BJ (cell line): ENCODE results near the gene DDX3X. TPM values are rescaled to one million over a fixed set of nuclear protein-coding genes. Genes with fewer than 3 reads are reported as not detected.
A peak's percentile ranks its signal among the peaks of the same experiment; 100 is the strongest.

Experiments used
- CTCF ChIA-PET: fragments of 350-600 bp; formaldehyde crosslinking; extraction: SDS; loops from one replicate; lab custom pipeline; 2021; ENCODE audit warnings: antibody characterized with exemption, inconsistent platforms; lab: Yijun Ruan, JAX
- POLR2A ChIA-PET: fragments of 300-600 bp; sonication (Branson Sonifier 250); formaldehyde crosslinking; extraction: SDS; loops from one replicate; lab custom pipeline; 2021; ENCODE audit warnings: antibody characterized with exemption; lab: Charles Lee
- DNase-seq: peaks from one replicate; pipeline ENCODE4 v3.0.0-alpha.2; 2011; ENCODE audit warnings: low read depth
- H3K27me3 ChIP-seq: 2 replicates; pipeline ENCODE4 v1.6.0; 2011; ENCODE audit warnings: low read length; ENCODE audit not compliant: control insufficient read depth, insufficient read depth
- H3K36me3 ChIP-seq: 2 replicates; pipeline ENCODE4 v1.5.1; 2011; ENCODE audit warnings: low read length; ENCODE audit not compliant: control insufficient read depth, insufficient read depth
- H3K4me3 ChIP-seq: 2 replicates; pipeline ENCODE4 v1.5.1; 2011; ENCODE audit warnings: low read depth, mild to moderate bottlenecking, control low read depth, low read length
- polyA plus RNA-seq: library from polyadenylated mRNA; depleted of rRNA; stranded (reverse); fragments of >200 nt; gene quantifications from 2 replicates; pipeline ENCODE4 v1.2.3, GENCODE V29; 2011
- TF ChIP-seq, protein P1 (sequence below): IDR thresholded peaks from 2 replicates; pipeline ENCODE4 v1.5.1; 2011; ENCODE audit warnings: low read depth, mild to moderate bottlenecking, control low read depth, inconsistent platforms, low read length, moderate library complexity; ENCODE audit not compliant: insufficient read depth

Gene DDX3X
- polyA plus RNA-seq, 1 experiment, result 76.2 TPM

DNA sequence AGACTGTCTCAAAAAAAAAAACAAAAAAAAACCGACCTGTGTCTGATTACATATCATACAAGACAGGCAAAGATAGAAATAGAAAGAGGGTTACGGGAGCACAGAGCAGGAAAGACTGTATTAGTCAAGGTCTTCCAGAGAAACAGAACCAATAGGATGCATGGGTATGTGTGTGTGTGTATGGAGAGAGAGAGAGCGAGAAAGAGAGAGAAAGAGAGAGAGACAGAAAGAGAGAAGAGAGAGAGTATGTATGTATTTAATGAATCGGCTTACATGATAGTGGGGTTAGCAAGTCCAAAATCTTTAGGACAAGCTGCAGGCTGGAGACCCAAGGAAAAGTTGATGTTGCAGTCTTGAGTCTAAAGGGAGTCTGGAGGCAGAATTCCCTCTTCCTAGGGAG is 7.5 kb upstream of the DDX3X start:
- ChIA-PET POLR2A (no interaction called here), CTCF (no interaction called here)
- no peak overlapping the region for H3K4me3 ChIP-seq
- TF ChIP-seq, protein P1, sequence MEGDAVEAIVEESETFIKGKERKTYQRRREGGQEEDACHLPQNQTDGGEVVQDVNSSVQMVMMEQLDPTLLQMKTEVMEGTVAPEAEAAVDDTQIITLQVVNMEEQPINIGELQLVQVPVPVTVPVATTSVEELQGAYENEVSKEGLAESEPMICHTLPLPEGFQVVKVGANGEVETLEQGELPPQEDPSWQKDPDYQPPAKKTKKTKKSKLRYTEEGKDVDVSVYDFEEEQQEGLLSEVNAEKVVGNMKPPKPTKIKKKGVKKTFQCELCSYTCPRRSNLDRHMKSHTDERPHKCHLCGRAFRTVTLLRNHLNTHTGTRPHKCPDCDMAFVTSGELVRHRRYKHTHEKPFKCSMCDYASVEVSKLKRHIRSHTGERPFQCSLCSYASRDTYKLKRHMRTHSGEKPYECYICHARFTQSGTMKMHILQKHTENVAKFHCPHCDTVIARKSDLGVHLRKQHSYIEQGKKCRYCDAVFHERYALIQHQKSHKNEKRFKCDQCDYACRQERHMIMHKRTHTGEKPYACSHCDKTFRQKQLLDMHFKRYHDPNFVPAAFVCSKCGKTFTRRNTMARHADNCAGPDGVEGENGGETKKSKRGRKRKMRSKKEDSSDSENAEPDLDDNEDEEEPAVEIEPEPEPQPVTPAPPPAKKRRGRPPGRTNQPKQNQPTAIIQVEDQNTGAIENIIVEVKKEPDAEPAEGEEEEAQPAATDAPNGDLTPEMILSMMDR, result no peak
- H3K36me3 ChIP-seq, result no peaks in the 10 kb centered on the region
- DNase-seq, result no peak
- H3K27me3 ChIP-seq, result no peaks in the 10 kb centered on the region

DNA sequence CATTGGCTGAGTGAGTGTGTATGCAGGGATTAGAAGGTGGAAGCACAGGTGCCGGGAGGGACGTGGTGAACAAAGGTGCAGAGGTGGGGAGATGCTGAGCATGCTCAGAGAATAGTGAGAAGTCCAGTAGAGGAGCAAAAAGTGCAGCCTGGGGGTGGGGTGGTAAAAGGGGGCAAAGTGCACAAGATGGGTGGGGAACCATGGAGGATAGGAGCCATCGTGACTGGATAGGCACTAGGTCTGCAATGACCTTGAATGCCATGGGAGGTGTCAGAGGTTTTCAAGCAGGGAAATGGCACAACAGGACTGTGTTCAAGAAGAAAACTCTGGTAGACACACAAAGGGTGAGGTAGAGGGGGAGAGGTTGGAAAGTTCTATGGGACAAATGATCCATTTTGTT is 6.6 kb upstream of the DDX3X start:
- H3K27me3 ChIP-seq, result no peaks in the 10 kb centered on the region
- CTCF ChIA-PET, result no interaction called here
- H3K4me3 ChIP-seq, result no peak overlapping the region
- POLR2A ChIA-PET, result no interaction called here
- no peak for DNase-seq
- TF ChIP-seq, protein P1, result no peak
- no peaks in the 10 kb centered on the region for H3K36me3 ChIP-seq

DNA sequence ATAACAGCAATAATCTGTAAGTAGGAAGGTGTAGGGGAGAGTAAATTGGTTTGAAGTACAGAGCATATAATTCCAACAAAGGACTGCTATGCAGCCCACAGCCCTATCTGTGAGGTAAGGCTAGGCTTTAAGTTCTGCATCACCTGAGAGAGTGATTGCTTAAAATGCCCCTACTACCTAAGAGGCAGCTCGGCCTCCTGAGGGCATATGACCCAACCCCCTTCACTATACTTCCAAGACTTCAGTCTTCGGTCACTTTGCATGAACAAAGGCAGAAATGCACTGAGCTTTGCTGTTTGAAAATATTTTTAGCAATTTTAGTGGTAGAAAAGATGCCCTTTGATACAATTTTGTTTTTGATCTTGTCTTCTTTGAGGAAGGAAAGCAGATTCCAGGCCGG is 4.9 kb upstream of the DDX3X start:
- Histone ChIP-seq H3K4me3 (no peak overlapping the region), H3K27me3 (no peaks in the 10 kb centered on the region), H3K36me3 (no peaks in the 10 kb centered on the region)
- TF ChIP-seq, protein P1, result no peak
- DNase-seq, result no peak
- POLR2A ChIA-PET, result no interaction called here
- CTCF ChIA-PET, result interaction anchor here (0.6 to 1.3 kb wide), 2 partner anchors 8 to 24 kb away, joined by 3 to 4 read pairs; no protein-coding TSS in a partner anchor

DNA sequence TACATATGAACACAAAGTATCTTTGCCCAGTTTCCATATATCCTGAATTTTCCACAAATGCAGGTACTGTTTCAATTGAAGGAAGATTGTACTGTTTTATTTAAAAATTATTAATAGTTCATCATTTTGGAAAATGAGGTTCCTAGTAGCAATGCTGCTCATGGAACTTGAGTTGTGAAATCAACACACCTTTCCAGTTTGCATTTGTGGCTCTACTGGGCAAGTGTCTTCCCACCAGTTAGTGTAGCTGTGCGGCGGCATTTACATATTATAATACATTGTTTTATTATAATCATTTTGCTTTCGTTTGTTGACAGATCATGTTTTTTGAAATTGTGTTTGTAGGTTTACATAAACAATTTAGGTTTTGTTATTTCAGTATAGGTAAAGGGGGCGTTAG is 2.0 kb upstream of the DDX3X start:
- H3K4me3 ChIP-seq, result peak overlapping the region; percentile 34
- ChIA-PET CTCF (no interaction called here), POLR2A (no interaction called here)
- H3K36me3 ChIP-seq, result no peaks in the 10 kb centered on the region
- TF ChIP-seq, protein P1, result no peak
- H3K27me3 ChIP-seq, result no peaks in the 10 kb centered on the region
- DNase-seq, result no peak

DNA sequence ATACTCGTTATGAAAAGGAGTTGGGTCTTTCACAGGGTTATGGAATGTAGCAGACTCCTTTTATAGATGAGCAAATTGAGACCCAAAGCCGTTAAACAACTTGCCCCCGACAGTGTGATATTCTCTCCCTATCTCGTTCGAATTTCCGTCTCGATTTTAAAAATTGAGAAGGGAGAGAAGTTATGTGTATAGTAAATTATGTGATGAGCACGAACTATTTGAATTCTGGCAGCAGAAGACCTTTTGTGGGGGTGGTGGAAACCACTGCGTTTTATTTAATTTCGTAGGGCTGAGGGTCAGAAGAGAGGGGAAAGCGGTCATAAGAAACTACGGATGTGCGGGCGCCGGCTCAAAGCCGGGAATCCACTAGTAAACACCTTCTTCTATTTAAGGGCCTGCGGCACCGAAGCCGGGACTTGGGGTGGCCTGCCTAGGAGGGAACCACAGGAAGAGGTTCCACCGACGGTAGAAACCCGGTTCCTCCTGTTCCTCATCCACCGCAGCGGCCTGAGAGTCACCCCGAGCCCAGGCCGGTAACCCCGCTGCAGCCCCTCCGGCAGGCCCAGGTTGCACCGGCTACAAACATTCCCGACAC is 1.5 kb upstream of the DDX3X start:
- TF ChIP-seq, protein P1, result no peak
- DNase-seq, result no peak
- ChIA-PET POLR2A (no interaction called here), CTCF (no interaction called here)
- H3K4me3 ChIP-seq, result peak overlapping the region; percentile 91
- no peaks in the 10 kb centered on the region for H3K36me3 ChIP-seq
- no peaks in the 10 kb centered on the region for H3K27me3 ChIP-seq
